Measurements from ENCODE around the gene C8G. TPM values are rescaled to one million over a fixed set of nuclear protein-coding genes. Genes with fewer than 3 reads are reported as not detected.

C8G gene
- total and polyA plus RNA-seq, 2 of the 8 experiments (the other 6 are each of a cell fraction or from before 2014, with no cell fraction given), result 0.62 to 0.80 TPM

GRCh38 chr9:136922540-136922939, 22.5 kb upstream of the C8G start:
- no peak overlapping the region for H3K18ac ChIP-seq (ENCODE audit: extremely low read depth, low read length)
- no peak overlapping the region for H3K56ac ChIP-seq (replicated peaks; ENCODE audit: insufficient read length, low read depth, low read length)
- no peak overlapping the region for H3K4ac ChIP-seq (replicated peaks; ENCODE audit: insufficient read length, low read depth, low read length)
- no peak overlapping the region for H4K8ac ChIP-seq (ENCODE audit: extremely low read depth, insufficient read depth, low read length)
- no peak overlapping the region for H2BK120ac ChIP-seq (replicated peaks; ENCODE audit: low read depth, low read length)
- no peaks in the 10 kb centered on the region for H3K27me3 ChIP-seq (replicated peaks in 1 of 4; ENCODE audit: control insufficient read depth in 3 of 4, extremely low read depth in 1 of 4, insufficient read depth in 3 of 4, low read length in 3 of 4)
- H3K36me3 ChIP-seq (ENCODE audit: control insufficient read depth in 2 of 4, insufficient read depth in 4 of 4, low read length in 3 of 4), result peaks cover 18 to 39% (median 36%) of the 10 kb centered on the region in 4 experiments
- H3K23ac ChIP-seq (ENCODE audit: insufficient read length), result no peak overlapping the region
- no peak overlapping the region for H2BK20ac ChIP-seq (ENCODE audit: low read length)
- H3K79me2 ChIP-seq (ENCODE audit: control insufficient read depth in 1 of 2, insufficient read depth in 2 of 2, low read length in 2 of 2), result no peaks in the 10 kb centered on the region
- H2AK5ac ChIP-seq (ENCODE audit: low read depth, low read length), result no peak overlapping the region
- FAIRE-seq (no peak), DNase-seq (ENCODE audit: low read depth in 1 of 2, low spot score in 2 of 2) (no peak)
- H3K27ac ChIP-seq (ENCODE audit: low read depth, low read length), result no peak overlapping the region; the same call in 1 of the 2 replicates
- peaks cover 0 to 8% of the 10 kb centered on the region in 2 experiments for H4K20me1 ChIP-seq (replicated peaks in 1 of 2; ENCODE audit: control insufficient read depth in 1 of 2, insufficient read depth in 2 of 2, low read length in 2 of 2)
- H3K4me1 ChIP-seq (replicated peaks in 1 of 4; ENCODE audit: control insufficient read depth in 3 of 4, insufficient read depth in 4 of 4, low read length in 3 of 4), result no peaks in the 10 kb centered on the region
- H2BK5ac ChIP-seq (ENCODE audit: low read depth, low read length), result no peak overlapping the region; the same call in 1 of the 2 replicates
- H4K91ac ChIP-seq (replicated peaks; ENCODE audit: insufficient read length, low read length), result no peak overlapping the region
- H3K9ac ChIP-seq (replicated peaks in 1 of 4; ENCODE audit: extremely low read depth in 1 of 4, low read depth in 3 of 4, low read length in 3 of 4), result no peak overlapping the region
- no peak overlapping the region for H4K5ac ChIP-seq (ENCODE audit: insufficient read length, low read depth, low read length)
- no peak overlapping the region for H2BK12ac ChIP-seq (ENCODE audit: low read depth, low read length)
- H3K23me2 ChIP-seq (ENCODE audit: low read depth, low read length), result no peaks in the 10 kb centered on the region
- no peaks in the 10 kb centered on the region for H3K9me3 ChIP-seq (ENCODE audit: insufficient read depth in 2 of 2, low read depth in 1 of 2, low read length in 1 of 2)
- no peak overlapping the region for H3K4me3 ChIP-seq (ENCODE audit: extremely low read depth in 1 of 4, insufficient read depth in 2 of 4, low read depth in 3 of 4, low read length in 4 of 4)
- H3K4me2 ChIP-seq (ENCODE audit: insufficient read depth in 1 of 2, low read depth in 2 of 2, low read length in 2 of 2), result no peak overlapping the region
- no peak overlapping the region for H2BK15ac ChIP-seq (ENCODE audit: low read length)
- POLR2A ChIA-PET (ENCODE audit: partially characterized antibody), result interaction anchor here (0.9 kb wide), 1 partner anchor 100 kb away, joined by 3 read pairs; no protein-coding TSS in a partner anchor
- no peak overlapping the region for H2AFZ ChIP-seq (ENCODE audit: low read length)
- TF ChIP-seq SUZ12 (IDR thresholded peaks at IDR 0.05; ENCODE audit: low read length) (no peak), CHD2 (IDR thresholded peaks at IDR 0.05; ENCODE audit: low read length) (no peak), SIN3A (conservative IDR thresholded peaks at IDR 0.05 in 1 of 2, IDR thresholded peaks at IDR 0.05 in 1 of 2; ENCODE audit: low read depth in 1 of 2, low read length in 2 of 2) (no peak), E2F6 (IDR thresholded peaks at IDR 0.05) (no peak), BCL11A (IDR thresholded peaks at IDR 0.05; ENCODE audit: low read depth in 2 of 2, low read length in 2 of 2) (no peak), ASH2L (IDR thresholded peaks at IDR 0.05; ENCODE audit: low read length) (no peak)
- H3K79me1 ChIP-seq (ENCODE audit: low read depth, low read length), result peaks cover 5% of the 10 kb centered on the region; the same call in 1 of the 2 replicates
- CTCF ChIA-PET (ENCODE audit: partially characterized antibody), result interaction anchor here (0.8 kb wide), 1 partner anchor 10 kb away, joined by 4 read pairs; no protein-coding TSS in a partner anchor
- WGBS, 2 experiments (ENCODE audit: extremely low coverage in 1 of 2, insufficient coverage in 1 of 2, insufficient read length in 1 of 2, insufficient replicate concordance in 2 of 2, low coverage in 1 of 2, low lambda C conversion rate in 2 of 2, missing lambda C conversion rate in 1 of 2), result 92% methylated on average over 6 of the region's 19 CpGs; no CpG with 5 or more reads in 1 of the 2 experiments
- no peak overlapping the region for H3K14ac ChIP-seq (ENCODE audit: insufficient read length)
